ENCODE data around the gene MAP1B. TPM values are rescaled to one million over a fixed set of nuclear protein-coding genes. Genes with fewer than 3 reads are reported as not detected.

Gene MAP1B
- total RNA-seq, 1 experiment from 2014 or later, result 8.9 TPM

- ChIA-PET CTCF (no interaction called here), POLR2A (no interaction called here), RAD21 (ENCODE audit: low non-redundant PET in 1 of 2, low total read pairs in 2 of 2, uncharacterized antibody in 2 of 2, unreplicated experiment in 2 of 2) (interaction anchor here in 1 of 2 experiments (0.7 kb wide), 1 partner anchor 166 kb away, joined by 3 read pairs; no protein-coding TSS in a partner anchor)
- H3K27me3 ChIP-seq (ENCODE audit: insufficient read depth, low read length), result no peaks in the 10 kb centered on the region
- no peak overlapping the region for H3K4me2 ChIP-seq (ENCODE audit: low read length)
- H2AFZ ChIP-seq (ENCODE audit: low read depth, low read length, poor library complexity, severe bottlenecking), result no peak overlapping the region
- no TSS peak for BruUV-seq (replicated peaks)
- TF ChIP-seq SRF (IDR thresholded peaks at IDR 0.05; ENCODE audit: low read depth) (no peak), EGR1 (IDR thresholded peaks at IDR 0.05; ENCODE audit: low read depth) (no peak), POLR2A (IDR thresholded peaks at IDR 0.05; ENCODE audit: borderline replicate concordance, extremely low read depth, insufficient read depth, insufficient read length) (no peak), SP1 (IDR thresholded peaks at IDR 0.05; ENCODE audit: low read depth) (no peak), CEBPB (IDR thresholded peaks at IDR 0.05; ENCODE audit: low read depth) (no peak), CBX3 (IDR thresholded peaks at IDR 0.05; ENCODE audit: low read depth) (no peak)
- DNase-seq (ENCODE audit: low read depth, low spot score) (no peak), ATAC-seq (no peak)
- H3K9ac ChIP-seq (ENCODE audit: low read length), result no peak overlapping the region
- H3K4me3 ChIP-seq (replicated peaks in 1 of 2; ENCODE audit: low read depth in 1 of 2, low read length in 2 of 2), result no peak overlapping the region
- H3K9me2 ChIP-seq (ENCODE audit: insufficient read depth), result no peaks in the 10 kb centered on the region
- no peaks in the 10 kb centered on the region for H3K79me2 ChIP-seq (ENCODE audit: insufficient read depth, low read length)
- no peaks in the 10 kb centered on the region for H3K36me3 ChIP-seq (ENCODE audit: control insufficient read depth in 1 of 2, insufficient read depth in 2 of 2, low read length in 2 of 2)
- H3K27ac ChIP-seq (ENCODE audit: low read depth, low read length), result no peak overlapping the region
- H3K4me1 ChIP-seq (ENCODE audit: control insufficient read depth in 1 of 2, insufficient read depth in 2 of 2, low read length in 2 of 2), result peaks cover 0 to 12% of the 10 kb centered on the region in 2 experiments; a peak in 1 of 4 replicates
- intact Hi-C loops (cut with micrococcal nuclease), result no loop called here
- H3K9me3 ChIP-seq (ENCODE audit: control insufficient read depth in 1 of 2, insufficient read depth in 1 of 2, low read depth in 1 of 2, low read length in 2 of 2), result no peaks in the 10 kb centered on the region
- H4K20me1 ChIP-seq (ENCODE audit: insufficient read depth), result no peaks in the 10 kb centered on the region
Observed at GRCh38 chr5:72141440-72142355, 34.4 kb downstream of the MAP1B start.

DNA sequence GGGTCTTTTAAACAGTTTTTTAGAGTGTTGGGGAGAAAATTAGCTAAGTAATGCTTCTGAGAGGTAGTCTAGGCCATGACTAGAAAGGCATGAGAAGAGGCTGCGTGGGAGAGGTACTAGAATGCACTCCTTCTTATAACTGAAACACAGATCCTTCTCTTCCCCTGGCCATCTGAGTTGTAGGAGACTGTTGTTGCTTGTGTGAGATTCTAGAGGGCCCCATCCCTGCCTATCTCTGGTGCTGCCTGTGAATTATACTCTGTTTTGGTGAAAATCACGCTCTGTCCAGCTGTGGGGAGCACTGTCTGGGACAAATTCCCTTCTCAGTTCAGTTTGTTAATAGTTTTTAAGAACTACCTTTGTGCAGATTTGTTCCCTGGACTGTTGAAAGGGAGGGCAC, 37.5 kb downstream of the MAP1B start:
- no peaks in the 10 kb centered on the region for H3K79me2 ChIP-seq (ENCODE audit: insufficient read depth, low read length)
- H3K9ac ChIP-seq (ENCODE audit: low read length), result no peak overlapping the region
- ATAC-seq (no peak), DNase-seq (ENCODE audit: low read depth, low spot score) (no peak)
- H3K9me2 ChIP-seq (ENCODE audit: insufficient read depth), result no peaks in the 10 kb centered on the region
- CTCF ChIA-PET, result no interaction called here
- H3K9me3 ChIP-seq (ENCODE audit: control insufficient read depth in 1 of 2, insufficient read depth in 1 of 2, low read depth in 1 of 2, low read length in 2 of 2), result no peaks in the 10 kb centered on the region
- no TSS peak for BruUV-seq (replicated peaks)
- H4K20me1 ChIP-seq (ENCODE audit: insufficient read depth), result no peaks in the 10 kb centered on the region
- H2AFZ ChIP-seq (ENCODE audit: low read depth, low read length, poor library complexity, severe bottlenecking), result no peak overlapping the region
- no peaks in the 10 kb centered on the region for H3K36me3 ChIP-seq (ENCODE audit: control insufficient read depth in 1 of 2, insufficient read depth in 2 of 2, low read length in 2 of 2)
- H3K4me1 ChIP-seq (ENCODE audit: control insufficient read depth in 1 of 2, insufficient read depth in 2 of 2, low read length in 2 of 2), result peaks cover 0 to 12% of the 10 kb centered on the region in 2 experiments; a peak in 1 of 4 replicates
- H3K27me3 ChIP-seq (ENCODE audit: insufficient read depth, low read length), result no peaks in the 10 kb centered on the region
- no peak overlapping the region for H3K4me2 ChIP-seq (ENCODE audit: low read length)
- RAD21 ChIA-PET (ENCODE audit: low non-redundant PET in 1 of 2, low total read pairs in 2 of 2, uncharacterized antibody in 2 of 2, unreplicated experiment in 2 of 2), result no interaction called here
- H3K4me3 ChIP-seq (replicated peaks in 1 of 2; ENCODE audit: low read depth in 1 of 2, low read length in 2 of 2), result no peak overlapping the region
- H3K27ac ChIP-seq (ENCODE audit: low read depth, low read length), result no peak overlapping the region
- intact Hi-C loops (cut with micrococcal nuclease), result no loop called here
- POLR2A ChIA-PET, result no interaction called here
- TF ChIP-seq EGR1 (IDR thresholded peaks at IDR 0.05; ENCODE audit: low read depth), result no peak
- TF ChIP-seq POLR2AphosphoS5 (IDR thresholded peaks at IDR 0.05; ENCODE audit: low read depth, low read length), result no peak
- TF ChIP-seq EZH2 (IDR thresholded peaks at IDR 0.05), result no peak
- no peak for TF ChIP-seq EZH2phosphoT487 (IDR thresholded peaks at IDR 0.05; ENCODE audit: borderline replicate concordance)
- no peak for TF ChIP-seq CBX3 (IDR thresholded peaks at IDR 0.05; ENCODE audit: low read depth)
- TF ChIP-seq ZBTB33 (IDR thresholded peaks at IDR 0.05; ENCODE audit: extremely low read depth, insufficient replicate concordance, low read length), result no peak
- no peak for TF ChIP-seq REST (IDR thresholded peaks at IDR 0.05; ENCODE audit: low read depth)
